Jurkat, Clone E6-1 (cell line): Measurements from ENCODE around the gene MMD.
"Not testable (repeated sequence)": the region's sequence is repeated elsewhere in the genome, so short reads cannot be mapped to it uniquely, and the experiment has no call there.

ENCODE experiments used
- DNase-seq: peaks from one replicate; pipeline ENCODE4 v3.0.0-alpha.2; 2011; ENCODE audit warnings: low read depth, low spot score
- H3K4me3 ChIP-seq: 2 replicates; pipeline ENCODE4 v1.5.1; 2011; ENCODE audit warnings: mild to moderate bottlenecking, low read length, control low read depth, moderate library complexity

The MMD gene

DNA sequence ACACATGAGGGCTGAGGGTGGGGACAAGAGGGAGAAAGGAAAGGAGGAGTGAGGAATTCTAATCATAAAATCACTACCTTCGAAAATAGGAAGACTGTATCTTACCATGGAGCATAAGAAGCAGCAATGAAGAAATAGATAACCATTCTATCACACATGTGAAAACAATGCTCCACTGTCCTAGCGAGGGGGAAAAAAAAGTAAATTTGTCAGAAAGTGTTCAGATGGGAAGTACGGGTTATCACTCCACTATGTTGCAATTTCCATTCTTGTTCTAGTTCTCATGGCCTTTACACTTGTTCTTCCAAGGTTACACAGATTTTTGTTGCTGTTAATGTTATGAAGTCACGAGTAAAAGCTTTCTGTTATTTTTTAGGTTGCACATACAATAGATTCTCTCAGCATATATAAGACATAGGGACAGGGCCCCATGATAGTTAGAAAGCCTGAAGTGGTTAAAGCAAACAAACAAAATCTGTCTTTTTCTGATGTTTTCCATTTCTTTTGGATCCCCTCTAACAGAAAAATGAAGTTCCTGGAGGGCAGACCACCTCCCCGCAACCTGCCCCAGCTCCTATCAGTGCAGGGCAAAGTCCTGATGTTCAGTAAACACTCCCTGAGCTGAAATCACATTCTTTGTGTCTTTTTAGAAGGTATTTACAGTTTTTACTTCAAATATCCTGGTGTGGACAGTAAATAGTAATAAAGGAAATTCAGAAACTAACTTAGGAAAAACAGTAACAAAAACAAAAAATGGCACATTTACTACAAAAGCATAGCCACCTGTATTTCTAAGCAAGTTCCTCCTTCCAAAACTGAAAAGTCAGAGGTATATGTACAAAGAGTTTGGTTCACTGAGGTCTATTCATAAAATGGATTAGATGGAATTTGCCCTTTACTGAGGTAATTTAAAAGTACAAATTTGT is 13.7 kb downstream of the MMD start:
- no peak overlapping the region for H3K4me3 ChIP-seq

DNA sequence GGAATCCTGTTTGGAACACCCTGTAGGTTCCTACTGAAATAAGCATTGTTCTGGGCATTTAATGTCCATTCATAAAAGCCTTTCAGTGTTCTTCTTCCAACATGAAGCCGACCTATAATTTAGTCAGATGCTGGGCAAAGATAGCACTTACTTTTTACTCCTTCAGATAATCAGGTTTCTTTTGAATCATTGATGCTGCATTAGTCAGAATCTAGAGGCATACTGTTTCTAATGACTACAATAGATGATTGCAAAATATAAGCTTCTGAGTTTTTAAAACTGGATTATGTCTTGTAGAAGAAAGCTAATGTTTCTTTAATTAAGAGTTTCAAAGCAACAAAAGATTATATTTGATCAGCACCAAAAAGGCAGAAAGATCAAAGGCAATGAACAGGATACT is 16.0 kb downstream of the MMD start:
- no peak for DNase-seq

More for the DNA sequence above, 13.7 kb downstream of the MMD start:
- no peak for DNase-seq

DNA sequence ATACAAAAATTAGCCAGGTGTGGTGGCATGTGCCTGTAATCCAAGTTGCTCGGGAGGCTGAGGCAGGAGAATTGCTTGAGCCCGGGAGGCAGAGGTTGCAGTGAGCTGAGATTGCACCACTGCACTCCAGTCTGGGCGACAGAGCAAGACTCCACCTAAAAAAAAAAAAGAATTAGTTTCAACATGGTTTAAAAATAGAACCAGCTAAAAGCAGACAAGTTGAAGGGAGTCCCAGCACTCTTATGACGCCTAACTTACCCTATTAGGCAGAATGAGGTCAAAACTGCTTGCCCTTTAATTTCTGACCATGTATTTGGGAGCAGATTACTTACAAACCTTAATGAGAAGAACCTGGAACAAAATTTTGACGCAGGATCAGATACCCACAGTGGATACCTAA is 17.4 kb downstream of the MMD start:
- not testable (repeated sequence) for DNase-seq, H3K4me3 ChIP-seq

More for the DNA sequence above, 16.0 kb downstream of the MMD start:
- H3K4me3 ChIP-seq = no peak overlapping the region

DNA sequence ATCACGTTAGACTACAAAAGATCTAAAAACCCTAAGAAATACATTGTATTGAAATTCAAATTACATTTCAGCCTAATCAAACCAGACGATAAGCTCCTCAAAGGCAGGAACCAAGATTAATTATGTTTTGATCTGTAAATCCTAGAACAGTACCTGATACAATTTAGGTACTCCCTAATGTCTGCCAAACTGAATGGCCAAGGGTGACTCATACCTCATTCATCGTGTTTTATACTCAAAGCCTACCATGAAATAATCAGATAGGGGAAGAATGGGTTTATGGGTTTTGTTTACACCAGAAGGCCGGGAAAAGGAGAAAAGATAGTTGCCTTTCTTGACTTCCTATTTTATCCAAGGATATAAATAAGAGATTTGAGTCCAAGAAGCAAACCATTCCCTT is 19.3 kb downstream of the MMD start:
- no peak for DNase-seq

DNA sequence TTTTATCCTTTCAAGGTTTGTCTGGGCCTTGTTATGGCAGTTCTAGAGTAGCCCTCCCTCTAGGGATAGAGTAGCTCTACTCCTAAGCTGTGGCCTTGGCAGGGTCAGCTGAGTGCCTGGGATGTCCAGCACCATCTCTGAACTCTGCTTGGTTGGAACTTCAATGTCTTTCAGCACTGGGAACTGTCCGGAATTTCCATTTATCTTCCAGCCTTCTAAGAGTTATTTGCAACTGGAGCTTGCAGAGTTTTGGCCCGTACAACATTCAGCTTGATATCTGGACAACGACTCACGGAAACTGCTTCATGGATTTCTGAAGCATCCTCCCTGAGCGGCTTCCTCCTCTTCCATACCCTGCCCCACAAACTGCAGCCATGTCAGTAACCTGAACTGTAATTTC is 22.9 kb downstream of the MMD start:
- DNase-seq = no peak
- no peak overlapping the region for H3K4me3 ChIP-seq

More for the DNA sequence above, 19.3 kb downstream of the MMD start:
- no peak overlapping the region for H3K4me3 ChIP-seq

DNA sequence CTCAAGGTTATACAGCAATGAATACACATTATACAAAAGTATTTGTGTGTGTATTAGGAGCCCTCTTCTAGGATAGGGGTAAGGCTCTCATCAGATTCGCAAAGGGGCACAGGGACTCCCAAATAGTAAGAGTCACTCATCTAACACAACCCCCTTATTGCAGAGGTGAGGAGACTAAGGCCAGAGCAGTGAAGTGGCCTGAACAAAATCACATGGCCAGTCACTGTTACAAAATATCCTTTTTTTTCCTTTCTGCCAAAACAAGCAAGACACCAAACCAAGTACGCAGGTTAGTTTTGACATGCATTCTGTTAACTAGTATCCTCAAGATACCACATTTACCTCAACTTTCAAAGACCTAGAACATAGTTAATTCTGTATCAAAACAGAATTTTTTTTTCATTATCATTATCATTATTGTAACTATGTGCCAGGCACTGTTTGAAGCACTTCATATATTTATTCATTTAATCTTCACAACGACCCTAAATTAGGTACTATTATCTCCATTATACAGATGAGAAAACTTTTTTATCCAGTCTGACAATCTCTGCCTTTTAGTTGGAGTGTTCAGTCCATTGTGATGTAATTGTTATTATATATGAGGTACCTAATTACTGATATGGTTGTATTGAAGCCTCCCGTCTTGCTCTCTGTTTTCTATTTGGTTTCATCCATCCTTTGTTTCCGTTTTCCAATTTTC is 25.7 kb downstream of the MMD start:
- no peak for DNase-seq
- H3K4me3 ChIP-seq = no peak overlapping the region

DNA sequence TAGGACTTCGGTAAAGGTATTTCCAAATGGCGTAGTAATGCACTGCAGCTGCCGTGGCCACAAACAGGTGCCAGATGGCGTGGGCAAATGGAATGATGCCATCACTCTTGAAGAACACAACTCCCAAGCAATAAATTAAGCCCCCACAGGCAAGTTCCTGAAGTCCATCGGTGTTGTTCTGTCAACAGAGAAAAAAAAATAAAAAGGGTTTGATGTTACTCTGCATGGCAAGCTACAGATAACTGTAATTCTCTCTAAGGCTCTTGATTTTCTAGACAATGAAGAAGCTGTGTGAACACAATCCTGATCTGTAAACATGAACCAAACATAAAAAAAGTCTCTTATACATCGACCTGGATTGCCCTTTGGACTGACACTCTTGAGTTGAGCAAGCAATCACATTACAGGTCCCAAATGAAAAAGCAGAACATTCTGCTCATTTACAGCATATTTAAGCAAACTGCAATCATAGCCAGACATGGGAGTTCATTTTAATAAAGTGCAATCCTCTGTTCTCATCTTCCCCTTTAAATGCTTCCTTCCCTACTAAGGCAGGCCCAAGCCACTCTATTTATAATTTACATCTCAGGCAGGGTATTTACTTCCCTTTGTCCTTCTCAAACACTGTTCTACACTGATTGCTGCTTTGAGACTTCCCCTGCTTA is 27.1 kb downstream of the MMD start:
- H3K4me3 ChIP-seq = no peak overlapping the region
- no peak for DNase-seq

DNA sequence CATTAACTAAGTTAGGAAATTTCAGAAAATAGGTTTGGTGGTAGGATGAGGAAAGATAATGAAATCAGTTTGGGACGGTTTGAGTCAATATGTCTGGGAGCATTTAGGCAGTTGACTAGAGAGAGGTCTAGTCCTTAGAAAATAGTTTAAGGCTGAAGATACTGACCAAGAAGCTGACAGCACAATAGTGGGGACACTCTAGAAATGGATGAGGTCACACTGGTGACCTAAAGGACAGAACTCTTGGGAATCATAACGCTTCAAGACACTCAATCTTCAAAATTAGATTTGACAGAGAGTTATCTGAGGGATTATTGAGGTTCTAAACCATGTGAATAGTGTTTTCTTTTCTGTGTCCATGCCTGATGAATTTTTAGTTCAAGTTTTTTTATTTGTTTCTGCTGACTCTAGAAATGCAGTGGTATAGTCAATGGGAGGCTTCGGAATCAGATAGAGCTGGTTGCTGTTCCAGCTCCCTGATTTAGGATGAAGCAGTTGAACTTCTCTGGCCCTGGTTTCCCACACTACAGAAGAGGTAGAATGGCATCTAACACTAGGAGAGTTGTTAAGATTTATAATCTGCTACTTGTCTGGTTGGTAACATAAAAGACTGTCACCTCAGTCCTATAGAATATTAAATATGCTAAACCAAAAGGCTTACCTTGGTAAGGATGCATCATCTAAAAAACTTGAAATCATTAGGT is 29.7 kb downstream of the MMD start:
- no peak for DNase-seq

DNA sequence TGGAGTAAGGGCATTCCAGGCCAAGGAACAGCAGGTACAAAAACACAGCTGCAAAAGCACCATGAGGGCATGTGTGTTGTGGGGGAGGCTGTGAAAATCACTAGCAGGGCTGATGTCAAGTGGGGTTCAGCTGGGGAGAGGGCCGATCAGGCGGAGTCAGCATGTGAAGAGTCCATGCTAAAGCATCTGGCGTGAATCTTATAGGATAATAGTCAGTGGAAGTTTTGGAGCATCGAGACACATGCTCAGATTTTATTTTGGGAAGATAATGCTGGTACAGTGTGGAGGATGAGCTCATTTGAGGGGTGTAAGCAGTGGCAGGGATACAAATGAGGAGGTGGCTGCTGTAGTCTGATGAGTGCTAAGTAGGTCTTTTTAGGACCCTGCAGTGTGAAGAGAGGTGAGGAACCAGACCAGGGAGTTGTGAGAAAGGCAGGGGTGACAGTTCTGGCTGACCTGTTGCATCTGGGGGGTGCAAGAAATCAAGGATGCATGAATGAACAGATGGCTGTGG is 30.3 kb downstream of the MMD start:
- DNase-seq = no peak
- H3K4me3 ChIP-seq = no peak overlapping the region

More for the DNA sequence above, 29.7 kb downstream of the MMD start:
- no peak overlapping the region for H3K4me3 ChIP-seq

DNA sequence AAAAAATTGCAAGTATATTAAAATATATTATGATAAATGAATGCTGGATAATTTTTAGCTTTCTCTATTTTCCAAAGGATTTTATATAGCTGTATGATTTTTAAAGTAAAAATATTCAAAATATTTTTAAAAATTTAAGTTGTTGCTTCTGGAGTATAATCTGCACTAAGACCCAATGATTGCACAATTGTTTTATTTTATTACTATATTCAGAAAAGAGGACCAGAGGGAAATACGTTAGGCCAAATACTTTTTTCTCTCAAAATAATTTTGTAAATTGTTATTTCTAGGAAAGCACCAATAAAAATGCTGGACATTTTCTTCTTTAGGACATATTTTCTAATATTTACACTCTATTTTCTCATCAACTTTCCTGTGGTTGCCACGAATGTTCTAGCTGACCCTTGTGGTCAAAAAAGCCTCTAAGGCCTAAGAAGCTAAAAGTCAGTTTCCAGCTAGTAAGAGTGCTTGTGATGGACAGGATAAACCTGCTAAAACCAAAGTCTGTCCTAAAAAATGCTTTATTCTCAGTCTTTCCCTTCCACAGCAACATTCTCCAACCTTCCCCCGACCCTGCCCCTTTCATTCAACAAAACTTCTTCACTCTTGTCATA is 31.2 kb downstream of the MMD start:
- DNase-seq = no peak
- H3K4me3 ChIP-seq = no peak overlapping the region

DNA sequence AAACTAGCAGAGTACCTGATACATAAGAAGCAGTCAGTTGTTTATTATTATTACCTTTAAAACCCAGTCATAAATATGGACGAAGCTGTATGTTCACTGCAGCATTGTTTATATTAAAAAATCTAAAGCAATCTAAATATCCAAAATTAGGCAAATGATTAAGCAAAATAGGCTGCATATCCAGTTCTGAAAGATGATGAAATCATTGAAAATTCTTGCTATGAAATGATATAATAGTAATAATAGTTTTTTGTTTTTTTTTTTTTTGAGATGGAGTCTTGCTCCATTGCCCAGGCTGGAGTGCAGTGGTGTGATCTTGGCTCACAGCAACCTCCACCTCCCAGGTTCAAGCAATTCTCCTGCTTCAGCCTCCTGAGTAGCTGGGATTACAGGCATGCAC is 31.9 kb downstream of the MMD start:
- DNase-seq, H3K4me3 ChIP-seq: not testable (repeated sequence)

DNA sequence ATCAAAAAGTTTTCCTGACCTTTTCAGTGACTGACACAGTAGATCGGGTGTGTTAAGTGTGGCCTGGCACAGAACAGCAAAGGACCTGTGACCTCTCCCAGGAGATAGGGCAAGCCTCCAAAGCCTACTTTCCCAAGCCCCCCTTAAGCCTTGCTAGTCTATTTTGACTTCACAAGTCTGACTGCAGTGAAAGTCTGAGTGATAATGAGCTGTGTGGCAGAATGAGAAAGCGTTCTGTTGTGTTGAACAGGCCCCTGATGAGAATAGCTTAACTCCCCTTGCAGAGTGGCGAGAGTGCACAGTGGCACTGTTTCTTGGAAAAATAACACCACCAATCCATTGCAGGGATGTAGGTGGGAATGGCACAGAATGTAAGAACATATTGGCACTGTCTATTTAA is 32.8 kb downstream of the MMD start:
- H3K4me3 ChIP-seq = no peak overlapping the region
- DNase-seq = no peak

DNA sequence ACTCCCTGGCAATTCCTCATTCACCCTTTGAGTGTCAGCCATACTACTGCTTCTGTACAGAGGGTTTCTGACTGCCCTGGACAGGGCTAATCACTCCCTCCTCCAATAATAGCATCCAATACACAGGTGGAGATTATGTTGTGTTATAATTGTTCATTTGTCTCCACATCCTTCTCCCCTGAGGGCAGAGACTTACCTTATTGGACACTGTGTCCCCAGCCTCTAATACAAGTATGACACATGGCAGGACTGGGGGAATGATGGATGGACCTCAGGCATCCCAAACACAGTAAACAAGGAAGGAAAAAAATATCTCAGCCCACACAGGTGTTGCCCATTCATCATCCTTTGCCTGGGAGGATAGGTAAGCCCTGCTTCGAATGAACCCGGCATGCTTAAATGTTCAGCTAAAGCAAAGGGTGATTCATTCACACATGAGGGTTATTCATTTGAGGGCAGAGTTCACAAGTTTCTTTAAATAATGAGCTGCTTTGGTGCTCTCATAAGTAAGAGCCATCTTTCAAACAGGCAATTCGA is 34.8 kb downstream of the MMD start:
- no peak for DNase-seq
- no peak overlapping the region for H3K4me3 ChIP-seq

DNA sequence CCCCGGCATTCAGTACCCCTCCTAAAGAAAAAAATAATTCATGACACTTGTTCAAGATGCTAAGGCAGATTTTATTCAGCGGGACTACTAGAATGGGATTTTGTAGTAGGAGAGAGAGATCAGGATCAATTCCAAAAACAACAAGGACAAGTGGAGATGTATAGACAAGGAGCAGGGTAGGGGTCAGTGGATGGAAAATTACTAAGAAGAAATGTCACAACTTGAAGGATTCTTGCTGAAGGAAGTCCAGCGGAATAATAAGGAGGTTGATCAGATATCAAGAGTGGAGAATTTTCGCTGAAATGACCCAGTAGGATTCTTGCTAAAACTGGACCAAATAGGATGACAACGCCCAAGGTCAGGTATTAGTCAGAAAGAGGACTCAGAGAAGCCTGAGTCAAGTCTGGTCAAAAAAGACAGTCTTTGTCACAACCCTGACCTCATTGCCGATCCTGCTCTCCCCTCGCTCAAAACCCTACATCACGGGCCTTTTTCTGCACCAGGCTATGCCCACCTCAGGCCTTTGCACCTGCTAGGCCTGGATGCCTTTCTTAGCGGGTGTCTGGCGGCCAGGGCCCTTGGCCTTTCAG is 36.9 kb downstream of the MMD start:
- no peak overlapping the region for H3K4me3 ChIP-seq
- no peak for DNase-seq

DNA sequence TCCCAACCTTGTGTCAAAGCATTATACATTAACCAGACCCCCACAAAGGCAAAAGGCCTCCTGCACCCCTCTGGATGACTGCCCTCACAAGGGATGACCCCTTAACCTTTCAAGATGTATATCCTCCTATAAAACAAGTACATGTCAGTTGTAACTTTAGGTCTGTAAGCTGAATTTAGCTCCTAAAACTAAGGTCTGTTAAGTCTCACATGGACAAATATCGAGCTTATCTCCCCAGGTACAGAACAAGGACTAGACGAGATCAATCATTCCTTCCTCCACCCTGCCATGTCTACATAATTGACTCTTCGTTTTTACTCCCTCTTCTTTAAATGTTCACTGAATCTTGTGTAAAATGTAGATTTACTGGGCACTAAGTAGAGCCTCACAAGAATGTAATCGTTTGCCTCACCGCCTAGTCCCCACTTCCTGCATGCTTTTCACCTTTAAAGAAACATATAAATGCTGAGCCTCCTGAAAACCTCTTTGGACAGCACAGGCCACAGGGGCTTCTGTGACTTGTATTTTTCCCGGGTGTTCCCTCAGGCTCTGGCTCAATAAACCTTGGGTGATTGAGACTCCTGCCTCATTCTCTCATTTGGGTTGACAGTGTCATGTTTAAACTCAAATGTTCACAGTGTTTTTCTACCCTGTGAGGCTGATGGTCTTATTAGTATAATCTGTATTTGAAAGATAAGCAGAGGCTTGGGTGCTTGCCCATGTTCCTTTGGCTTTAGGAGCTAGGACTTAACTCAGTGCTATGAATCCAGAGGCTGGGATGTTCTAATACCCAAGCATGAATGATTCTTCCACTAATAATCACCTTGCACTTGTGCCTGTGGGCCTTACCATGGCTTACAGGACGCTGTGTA is 37.6 kb downstream of the MMD start:
- H3K4me3 ChIP-seq = no peak overlapping the region
- no peak for DNase-seq

DNA sequence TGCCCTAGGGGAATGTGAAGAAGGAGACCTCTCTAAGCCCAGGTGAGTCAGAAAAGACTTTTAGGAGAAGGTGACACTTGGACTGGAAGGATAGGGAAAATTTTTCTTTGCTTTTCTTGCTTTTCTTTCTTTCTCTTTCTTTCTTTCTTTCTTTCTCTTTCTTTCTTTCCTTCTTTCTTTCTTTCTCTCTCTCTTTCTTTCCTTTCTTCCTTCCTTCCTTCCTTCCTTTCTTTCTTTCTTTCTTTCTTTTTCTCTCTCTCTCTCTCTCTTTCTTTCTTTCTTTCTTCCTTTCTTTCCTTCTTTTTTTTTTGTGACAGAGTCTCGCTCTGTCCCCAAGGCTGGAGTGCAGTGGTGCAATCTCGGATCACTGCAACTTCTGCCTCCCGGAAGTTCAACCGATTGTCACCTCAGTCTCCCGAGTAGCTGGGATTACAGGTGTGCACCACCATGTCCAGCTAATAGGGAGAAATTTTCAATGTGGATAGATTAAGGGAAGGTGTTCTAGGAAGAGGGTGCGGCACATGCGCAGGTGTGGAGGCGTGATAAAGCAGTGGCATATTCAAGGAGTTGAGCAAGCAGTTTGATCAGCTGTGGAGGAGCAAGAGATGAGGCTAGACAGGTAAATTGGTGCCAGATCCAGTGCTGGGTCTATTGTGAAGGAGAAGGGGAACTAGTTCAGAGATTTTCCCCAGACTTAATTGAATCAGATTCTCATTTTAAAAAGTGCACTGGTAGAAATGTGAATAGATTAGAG is 40.4 kb downstream of the MMD start:
- no peak overlapping the region for H3K4me3 ChIP-seq
- DNase-seq = no peak
